Right atrium auricular region (tissue), 2 donors: ENCODE data around the gene GPSM1. TPM values are rescaled to one million over a fixed set of nuclear protein-coding genes. Genes with fewer than 3 reads are reported as not detected.
A peak's percentile ranks its signal among the peaks of the same experiment; 100 is the strongest.

Source experiments
- DNase-seq: peaks from one replicate; pipeline ENCODE4 v3.0.0-alpha.2; 2019; ENCODE audit warnings: low spot score
- H3K27ac ChIP-seq, 2 donors: fragments of 200-600 bp; sonication (generic); 1 replicate in 1 of 2; 2 replicates in 1 of 2; pipeline ENCODE4 v1.5.1; 2016 to 2019
- H3K27me3 ChIP-seq, 2 donors: fragments of 200-600 bp; sonication (generic); one replicate each; pipeline versions ENCODE4 v1.5.1 to v1.6.0; 2017 to 2019
- H3K36me3 ChIP-seq: fragments of 200-600 bp; sonication (generic); one replicate; pipeline ENCODE4 v1.5.1; 2016
- H3K4me1 ChIP-seq, 2 donors: fragments of 200-600 bp; sonication (generic); one replicate each; pipeline versions ENCODE4 v1.5.1 to v1.6.0; 2017 to 2019
- H3K4me3 ChIP-seq, 2 donors: fragments of 200-600 bp; sonication (generic); 1 replicate in 1 of 2; 2 replicates in 1 of 2; pipeline ENCODE4 v1.5.1; 2017 to 2019; ENCODE audit warnings: mild to moderate bottlenecking in 1 of 2, moderate library complexity in 1 of 2
- H3K9me3 ChIP-seq, 2 donors: fragments of 200-600 bp; sonication (generic); one replicate each; pipeline ENCODE4 v1.5.1; 2019
- total RNA-seq, 2 donors: library from RNA; depleted of rRNA; stranded (reverse); fragments of >200 nt; gene quantifications; one replicate each; pipeline ENCODE4 v1.1.0, GENCODE V29; 2016
- TF ChIP-seq, protein P1 (sequence below), 2 donors: fragments of 200-600 bp; sonication (generic); IDR thresholded peaks; one replicate each; pipeline ENCODE4 v1.5.1; 2019; ENCODE audit warnings: antibody characterized with exemption in 2 of 2

The GPSM1 gene, protein sequence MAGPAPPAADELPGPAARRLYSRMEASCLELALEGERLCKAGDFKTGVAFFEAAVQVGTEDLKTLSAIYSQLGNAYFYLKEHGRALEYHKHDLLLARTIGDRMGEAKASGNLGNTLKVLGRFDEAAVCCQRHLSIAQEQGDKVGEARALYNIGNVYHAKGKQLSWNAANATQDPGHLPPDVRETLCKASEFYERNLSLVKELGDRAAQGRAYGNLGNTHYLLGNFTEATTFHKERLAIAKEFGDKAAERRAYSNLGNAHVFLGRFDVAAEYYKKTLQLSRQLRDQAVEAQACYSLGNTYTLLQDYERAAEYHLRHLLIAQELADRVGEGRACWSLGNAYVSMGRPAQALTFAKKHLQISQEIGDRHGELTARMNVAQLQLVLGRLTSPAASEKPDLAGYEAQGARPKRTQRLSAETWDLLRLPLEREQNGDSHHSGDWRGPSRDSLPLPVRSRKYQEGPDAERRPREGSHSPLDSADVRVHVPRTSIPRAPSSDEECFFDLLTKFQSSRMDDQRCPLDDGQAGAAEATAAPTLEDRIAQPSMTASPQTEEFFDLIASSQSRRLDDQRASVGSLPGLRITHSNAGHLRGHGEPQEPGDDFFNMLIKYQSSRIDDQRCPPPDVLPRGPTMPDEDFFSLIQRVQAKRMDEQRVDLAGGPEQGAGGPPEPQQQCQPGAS
- total RNA-seq, result 10 to 100 TPM; 39.4 to 44.5 TPM

DNA sequence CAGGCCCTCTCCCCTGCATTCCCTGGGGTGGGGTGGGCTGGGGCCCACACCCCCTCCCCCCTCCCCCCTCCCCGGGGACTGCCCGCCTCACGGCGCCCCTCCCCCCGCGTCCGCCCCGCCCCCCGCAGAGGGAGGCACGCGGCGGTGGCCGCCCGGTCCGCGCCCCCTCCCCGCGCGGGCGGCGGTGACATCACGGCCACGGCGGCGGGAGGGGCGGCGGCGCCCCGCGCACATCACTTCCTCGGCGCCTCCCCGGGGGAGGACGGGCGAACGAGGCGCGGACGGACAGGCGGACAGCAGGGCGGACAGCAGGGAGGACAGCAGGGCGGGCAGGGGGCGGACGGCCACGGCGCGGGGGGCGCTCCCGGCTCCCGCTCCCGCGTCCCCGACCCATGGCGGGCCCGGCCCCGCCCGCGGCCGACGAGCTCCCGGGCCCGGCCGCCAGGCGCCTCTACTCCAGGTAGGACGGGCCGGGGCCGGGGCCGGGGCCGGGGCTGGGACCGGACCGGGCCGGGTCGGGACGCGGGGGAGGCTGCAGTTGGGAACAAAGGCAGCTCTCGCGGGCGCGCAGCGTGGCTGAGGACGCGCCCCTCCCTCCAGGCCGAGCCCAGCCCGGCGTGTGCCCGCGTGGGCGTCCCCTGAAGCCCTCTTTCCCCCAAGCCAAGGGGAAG is at the start of gene GPSM1:
TSS of gene GPSM1 (plus strand) at position 236 of the 671 bp plus-strand sequence. CDS start at position 393, 157 bp downstream.
- peak within 1 kb of the TSS; percentile 71 to 83 for H3K4me3 ChIP-seq
- peaks cover 0 to 61% of the 10 kb centered on the region in 2 donors for H3K4me1 ChIP-seq
- DNase-seq, result no peak
- no peaks in the 10 kb centered on the region for H3K27me3 ChIP-seq
- peak within 1 kb of the TSS; percentile 88 to 97 for H3K27ac ChIP-seq
- H3K9me3 ChIP-seq, result no peaks in the 10 kb centered on the region
- H3K36me3 ChIP-seq, result no peaks in the 10 kb centered on the region
- TF ChIP-seq, protein P1, sequence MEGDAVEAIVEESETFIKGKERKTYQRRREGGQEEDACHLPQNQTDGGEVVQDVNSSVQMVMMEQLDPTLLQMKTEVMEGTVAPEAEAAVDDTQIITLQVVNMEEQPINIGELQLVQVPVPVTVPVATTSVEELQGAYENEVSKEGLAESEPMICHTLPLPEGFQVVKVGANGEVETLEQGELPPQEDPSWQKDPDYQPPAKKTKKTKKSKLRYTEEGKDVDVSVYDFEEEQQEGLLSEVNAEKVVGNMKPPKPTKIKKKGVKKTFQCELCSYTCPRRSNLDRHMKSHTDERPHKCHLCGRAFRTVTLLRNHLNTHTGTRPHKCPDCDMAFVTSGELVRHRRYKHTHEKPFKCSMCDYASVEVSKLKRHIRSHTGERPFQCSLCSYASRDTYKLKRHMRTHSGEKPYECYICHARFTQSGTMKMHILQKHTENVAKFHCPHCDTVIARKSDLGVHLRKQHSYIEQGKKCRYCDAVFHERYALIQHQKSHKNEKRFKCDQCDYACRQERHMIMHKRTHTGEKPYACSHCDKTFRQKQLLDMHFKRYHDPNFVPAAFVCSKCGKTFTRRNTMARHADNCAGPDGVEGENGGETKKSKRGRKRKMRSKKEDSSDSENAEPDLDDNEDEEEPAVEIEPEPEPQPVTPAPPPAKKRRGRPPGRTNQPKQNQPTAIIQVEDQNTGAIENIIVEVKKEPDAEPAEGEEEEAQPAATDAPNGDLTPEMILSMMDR (IDR thresholded peaks at IDR 0.05), result no peak

DNA sequence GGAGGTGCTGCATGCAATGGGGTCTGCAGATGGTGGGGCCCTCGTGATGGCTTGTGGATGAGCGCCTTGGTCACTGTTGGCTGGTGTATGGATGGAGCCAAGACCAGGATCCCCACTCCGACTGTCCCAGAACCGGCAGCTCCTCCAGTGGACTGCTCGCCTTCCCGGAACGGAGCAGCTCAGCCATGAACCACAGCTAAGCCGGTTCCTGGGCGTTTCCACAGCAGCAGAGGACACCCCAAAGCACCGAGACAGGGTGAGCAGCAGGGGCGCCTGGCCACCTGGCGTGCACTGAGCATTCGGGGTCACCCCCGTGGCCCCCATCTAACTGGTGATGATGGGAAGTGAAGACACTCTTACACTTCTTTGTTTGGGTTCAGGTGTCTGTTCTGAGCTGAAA is 49.6 kb upstream of the GPSM1 start:
- TF ChIP-seq, protein P1 (IDR thresholded peaks at IDR 0.05), result no peak
- no peak overlapping the region for H3K27ac ChIP-seq
- no peak overlapping the region for H3K4me3 ChIP-seq
- no peak for DNase-seq
- H3K9me3 ChIP-seq, result no peaks in the 10 kb centered on the region
- H3K4me1 ChIP-seq, result peaks cover 0 to 2% of the 10 kb centered on the region in 2 donors
- no peaks in the 10 kb centered on the region for H3K27me3 ChIP-seq
- no peaks in the 10 kb centered on the region for H3K36me3 ChIP-seq

DNA sequence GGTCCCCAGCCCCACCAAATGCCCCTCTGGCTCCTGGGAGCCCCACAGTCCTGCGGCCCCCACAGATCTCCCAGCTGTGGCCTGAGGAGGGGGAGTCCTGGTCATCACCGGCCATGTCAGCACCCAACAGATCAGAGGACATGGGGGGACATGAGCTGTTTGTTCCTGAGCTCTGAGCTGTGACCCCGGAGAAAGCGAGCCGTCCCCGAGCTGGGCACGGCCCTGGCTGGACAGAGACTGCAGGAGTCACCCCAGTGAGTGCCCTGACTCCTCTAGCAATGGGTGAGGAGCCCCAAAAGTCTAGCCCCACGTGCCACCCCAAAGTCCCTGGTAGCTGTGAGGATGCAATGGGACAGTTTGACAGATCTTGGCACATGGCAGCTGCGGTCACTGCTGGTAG is 49.1 kb upstream of the GPSM1 start:
- TF ChIP-seq, protein P1 (IDR thresholded peaks at IDR 0.05), result no peak
- Histone ChIP-seq H3K4me1 (peaks cover 0 to 6% of the 10 kb centered on the region in 2 donors), H3K4me3 (no peak overlapping the region), H3K27ac (no peak overlapping the region), H3K9me3 (no peaks in the 10 kb centered on the region), H3K36me3 (no peaks in the 10 kb centered on the region), H3K27me3 (no peaks in the 10 kb centered on the region)
- no peak for DNase-seq

DNA sequence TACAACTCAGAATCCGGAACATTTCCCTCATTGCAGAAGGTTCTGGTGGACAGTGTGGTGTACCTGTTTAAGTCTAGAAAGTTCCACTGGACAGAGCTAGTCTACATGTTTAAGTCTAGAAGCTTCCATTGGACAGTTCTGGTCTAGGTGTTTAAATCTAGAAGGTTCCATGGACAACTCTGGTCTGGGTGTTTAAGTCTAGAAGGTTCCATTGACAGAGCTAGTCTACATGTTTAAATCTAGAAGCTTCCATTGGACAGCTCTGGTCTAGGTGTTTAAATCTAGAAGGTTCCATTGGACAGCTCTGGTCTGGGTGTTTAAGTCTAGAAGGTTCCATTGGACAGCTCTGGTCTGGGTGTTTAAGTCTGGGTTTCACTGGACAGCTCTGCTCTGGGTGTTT is 48.4 kb upstream of the GPSM1 start:
- DNase-seq, result no peak
- Histone ChIP-seq H3K4me1 (peaks cover 0 to 13% of the 10 kb centered on the region in 2 donors), H3K9me3 (no peaks in the 10 kb centered on the region), H3K27ac (no peak overlapping the region), H3K36me3 (no peaks in the 10 kb centered on the region), H3K4me3 (no peak overlapping the region), H3K27me3 (no peaks in the 10 kb centered on the region)
- TF ChIP-seq, protein P1 (IDR thresholded peaks at IDR 0.05), result no peak

DNA sequence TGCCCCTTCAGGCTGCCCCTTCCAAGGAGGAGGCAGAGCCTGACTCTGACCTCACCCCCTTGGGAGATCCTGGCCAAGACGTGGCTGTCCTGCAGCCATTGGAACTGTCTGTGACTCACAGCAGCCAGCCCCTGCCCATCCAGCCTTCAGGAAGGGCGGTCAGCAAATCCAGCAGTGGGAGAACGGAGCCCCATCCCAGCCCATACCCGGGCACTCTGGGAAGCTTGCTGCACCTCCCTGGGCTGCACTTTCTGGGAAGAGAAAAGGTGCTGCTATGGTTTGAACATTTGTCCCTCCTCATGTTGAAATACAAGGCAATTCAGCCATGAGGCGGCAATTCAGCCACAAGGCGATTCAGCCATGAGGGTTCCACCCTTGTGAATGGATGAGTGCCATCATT is 47.9 kb upstream of the GPSM1 start:
- no peaks in the 10 kb centered on the region for H3K36me3 ChIP-seq
- H3K9me3 ChIP-seq, result no peaks in the 10 kb centered on the region
- H3K4me1 ChIP-seq, result peaks cover 0 to 14% of the 10 kb centered on the region in 2 donors
- H3K27me3 ChIP-seq, result no peaks in the 10 kb centered on the region
- H3K4me3 ChIP-seq, result no peak overlapping the region
- H3K27ac ChIP-seq, result no peak overlapping the region
- TF ChIP-seq, protein P1 (IDR thresholded peaks at IDR 0.05), result no peak
- no peak for DNase-seq
